HG03442 (cell line): ENCODE measurements around the gene TMEM132A.

ENCODE experiments used
- ATAC-seq: cut with Tn5 transposase; IDR thresholded peaks from one replicate; pipeline ENCODE4 v1.9.1; 2021; ENCODE audit warnings: mild to moderate bottlenecking, moderate library complexity; ENCODE audit not compliant: unreplicated experiment

Gene TMEM132A

GRCh38 chr11:60984149-60984548 is 59.9 kb downstream of the TMEM132A start:
- ATAC-seq: no peak

GRCh38 chr11:60984636-60985035 is 60.4 kb downstream of the TMEM132A start:
- no peak for ATAC-seq

GRCh38 chr11:60985501-60985900 is 61.2 kb downstream of the TMEM132A start:
- no peak for ATAC-seq

GRCh38 chr11:60985991-60986915 is 62.0 kb downstream of the TMEM132A start:
- ATAC-seq: no peak
